IPS-11a (cell line): Measurements from ENCODE around the gene PAPPA2.

Source experiments
- H3K4me3 ChIP-seq: one replicate; pipeline ENCODE4 v1.5.1; 2013; ENCODE audit warnings: low read depth, low read length, control low read depth

Gene PAPPA2

GRCh38 chr1:176691251-176692228 is 228.6 kb downstream of the PAPPA2 start:
- no peak overlapping the region for H3K4me3 ChIP-seq

GRCh38 chr1:176692431-176692830 is 229.5 kb downstream of the PAPPA2 start:
- H3K4me3 ChIP-seq = no peak overlapping the region

- no peak overlapping the region for H3K4me3 ChIP-seq
Observed at GRCh38 chr1:176692988-176693696, 230.2 kb downstream of the PAPPA2 start.

GRCh38 chr1:176693697-176694329 is 230.8 kb downstream of the PAPPA2 start:
- no peak overlapping the region for H3K4me3 ChIP-seq

- no peak overlapping the region for H3K4me3 ChIP-seq
Observed at GRCh38 chr1:176694713-176695112, 231.7 kb downstream of the PAPPA2 start.

GRCh38 chr1:176696109-176696508 is 233.1 kb downstream of the PAPPA2 start:
- H3K4me3 ChIP-seq = no peak overlapping the region

- H3K4me3 ChIP-seq = no peak overlapping the region
Observed at GRCh38 chr1:176696689-176697088, 233.7 kb downstream of the PAPPA2 start.

- no peak overlapping the region for H3K4me3 ChIP-seq
Observed at GRCh38 chr1:176699821-176700220, 236.8 kb downstream of the PAPPA2 start.

GRCh38 chr1:176701151-176701866 is 238.3 kb downstream of the PAPPA2 start:
- no peak overlapping the region for H3K4me3 ChIP-seq

- H3K4me3 ChIP-seq = no peak overlapping the region
Observed at GRCh38 chr1:176702901-176703300, 239.9 kb downstream of the PAPPA2 start.

GRCh38 chr1:176705585-176705984 is 242.6 kb downstream of the PAPPA2 start:
- H3K4me3 ChIP-seq = no peak overlapping the region

GRCh38 chr1:176717066-176717750 is 254.2 kb downstream of the PAPPA2 start:
- H3K4me3 ChIP-seq = no peak overlapping the region

- no peak overlapping the region for H3K4me3 ChIP-seq
Observed at GRCh38 chr1:176719447-176719846, 256.5 kb downstream of the PAPPA2 start.

GRCh38 chr1:176720838-176721237 is 257.9 kb downstream of the PAPPA2 start:
- no peak overlapping the region for H3K4me3 ChIP-seq

GRCh38 chr1:176733661-176734060 is 270.7 kb downstream of the PAPPA2 start:
- H3K4me3 ChIP-seq = no peak overlapping the region

GRCh38 chr1:176735201-176735600 is 272.2 kb downstream of the PAPPA2 start:
- H3K4me3 ChIP-seq = no peak overlapping the region

GRCh38 chr1:176736015-176736414 is 273.0 kb downstream of the PAPPA2 start:
- no peak overlapping the region for H3K4me3 ChIP-seq

- no peak overlapping the region for H3K4me3 ChIP-seq
Observed at GRCh38 chr1:176741181-176741580, 278.2 kb downstream of the PAPPA2 start.

GRCh38 chr1:176742322-176742721 is 279.3 kb downstream of the PAPPA2 start:
- no peak overlapping the region for H3K4me3 ChIP-seq

GRCh38 chr1:176744142-176744541 is 281.2 kb downstream of the PAPPA2 start:
- no peak overlapping the region for H3K4me3 ChIP-seq
